Ectodermal cell (in vitro differentiated cells): ENCODE data around the gene CHODL.

Experiments
- H3K27ac ChIP-seq: 2 replicates; pipeline ENCODE4 v1.7.0; 2013; ENCODE audit warnings: mild to moderate bottlenecking, low read depth, low read length; ENCODE audit not compliant: insufficient read depth, poor library complexity, severe bottlenecking
- H3K27me3 ChIP-seq: 2 replicates; pipeline ENCODE4 v1.7.0; 2013; ENCODE audit warnings: mild to moderate bottlenecking, low read length; ENCODE audit not compliant: insufficient read depth, control insufficient read depth, poor library complexity, severe bottlenecking
- H3K36me3 ChIP-seq: one replicate; pipeline ENCODE4 v1.7.0; 2013; ENCODE audit warnings: low read length; ENCODE audit not compliant: control insufficient read depth, insufficient read depth
- H3K4me1 ChIP-seq: one replicate; pipeline ENCODE4 v1.7.0; 2013; ENCODE audit warnings: low read length; ENCODE audit not compliant: control insufficient read depth, insufficient read depth
- H3K4me3 ChIP-seq: 2 replicates; pipeline ENCODE4 v1.7.0; 2013; ENCODE audit warnings: low read depth, low read length, control low read depth; ENCODE audit not compliant: insufficient read depth
- H3K9me3 ChIP-seq: 2 replicates; pipeline ENCODE4 v1.7.0; 2013; ENCODE audit warnings: mild to moderate bottlenecking, low read length, moderate library complexity; ENCODE audit not compliant: control insufficient read depth
- WGBS, 2 experiments: methylation state at CpG; one replicate each; pipeline ENCODE4 v1.1.7; 2013; ENCODE audit warnings: missing lambda C conversion rate in 2 of 2; 5-methylcytosine and 5-hydroxymethylcytosine counted together

The CHODL gene

GRCh38 chr21:18251065-18251464, 6.4 kb downstream of the CHODL start:
- H3K27me3 ChIP-seq, result peaks cover 11% of the 10 kb centered on the region
- no peaks in the 10 kb centered on the region for H3K9me3 ChIP-seq
- no peaks in the 10 kb centered on the region for H3K36me3 ChIP-seq
- H3K4me3 ChIP-seq, result no peak overlapping the region
- no peak overlapping the region for H3K27ac ChIP-seq
- H3K4me1 ChIP-seq, result no peaks in the 10 kb centered on the region

GRCh38 chr21:18252256-18252655, 7.6 kb downstream of the CHODL start:
- Histone ChIP-seq H3K9me3 (no peaks in the 10 kb centered on the region), H3K27me3 (no peaks in the 10 kb centered on the region), H3K4me1 (no peaks in the 10 kb centered on the region), H3K27ac (no peak overlapping the region), H3K4me3 (no peak overlapping the region), H3K36me3 (no peaks in the 10 kb centered on the region)
- 90% methylated on average over 4 of the region's 4 CpGs for WGBS, 2 experiments

- no peak overlapping the region for H3K4me3 ChIP-seq
- WGBS, 2 experiments, result 90% methylated on average over 4 of the region's 5 CpGs
These were observed 8.0 kb downstream of the CHODL start for GRCh38 chr21:18252680-18253079.

GRCh38 chr21:18253221-18253620, 8.6 kb downstream of the CHODL start:
- H3K27ac ChIP-seq, result no peak overlapping the region
- no peaks in the 10 kb centered on the region for H3K36me3 ChIP-seq
- 88 to 91% methylated on average over 1 to 2 of the region's 2 CpGs for WGBS, 2 experiments
- H3K27me3 ChIP-seq, result no peaks in the 10 kb centered on the region
- no peaks in the 10 kb centered on the region for H3K4me1 ChIP-seq
- H3K9me3 ChIP-seq, result no peaks in the 10 kb centered on the region
- no peak overlapping the region for H3K4me3 ChIP-seq

More at GRCh38 chr21:18252680-18253079, 8.0 kb downstream of the CHODL start:
- no peaks in the 10 kb centered on the region for H3K36me3 ChIP-seq
- H3K27me3 ChIP-seq, result no peaks in the 10 kb centered on the region
- H3K4me1 ChIP-seq, result no peaks in the 10 kb centered on the region
- no peaks in the 10 kb centered on the region for H3K9me3 ChIP-seq
- H3K27ac ChIP-seq, result no peak overlapping the region

GRCh38 chr21:18253799-18254198, 9.2 kb downstream of the CHODL start:
- Histone ChIP-seq H3K27me3 (no peaks in the 10 kb centered on the region), H3K4me1 (no peaks in the 10 kb centered on the region), H3K36me3 (no peaks in the 10 kb centered on the region), H3K27ac (no peak overlapping the region), H3K9me3 (no peaks in the 10 kb centered on the region), H3K4me3 (no peak overlapping the region)
- WGBS, 2 experiments, result 90 to 96% methylated on average over 2 of the region's 2 CpGs

- WGBS, 2 experiments, result 100% methylated on average over 2 of the region's 2 CpGs; no CpG with 5 or more reads in 1 of the 2 experiments
- no peaks in the 10 kb centered on the region for H3K4me1 ChIP-seq
These were observed 21.3 kb downstream of the CHODL start for GRCh38 chr21:18265944-18266343.

GRCh38 chr21:18267496-18267895, 22.9 kb downstream of the CHODL start:
- 87 to 100% methylated on average over 1 of the region's 1 CpG for WGBS, 2 experiments
- Histone ChIP-seq H3K9me3 (no peaks in the 10 kb centered on the region), H3K36me3 (no peaks in the 10 kb centered on the region), H3K4me3 (no peak overlapping the region), H3K27me3 (no peaks in the 10 kb centered on the region), H3K27ac (no peak overlapping the region), H3K4me1 (no peaks in the 10 kb centered on the region)

More at GRCh38 chr21:18265944-18266343, 21.3 kb downstream of the CHODL start:
- no peak overlapping the region for H3K27ac ChIP-seq
- no peaks in the 10 kb centered on the region for H3K36me3 ChIP-seq
- H3K9me3 ChIP-seq, result no peaks in the 10 kb centered on the region
- no peak overlapping the region for H3K4me3 ChIP-seq
- H3K27me3 ChIP-seq, result no peaks in the 10 kb centered on the region

- H3K27ac ChIP-seq, result no peak overlapping the region
- H3K9me3 ChIP-seq, result no peaks in the 10 kb centered on the region
- no peak overlapping the region for H3K4me3 ChIP-seq
- H3K36me3 ChIP-seq, result no peaks in the 10 kb centered on the region
- no peaks in the 10 kb centered on the region for H3K4me1 ChIP-seq
- WGBS, 2 experiments, result no CpG with 5 or more reads among the region's 1 CpG
- no peaks in the 10 kb centered on the region for H3K27me3 ChIP-seq
These were observed 24.3 kb downstream of the CHODL start for GRCh38 chr21:18268906-18269305.

- H3K9me3 ChIP-seq, result no peaks in the 10 kb centered on the region
These were observed 25.2 kb downstream of the CHODL start for GRCh38 chr21:18269856-18270255.

GRCh38 chr21:18273400-18273799, 28.8 kb downstream of the CHODL start:
- 88 to 96% methylated on average over 4 of the region's 4 CpGs for WGBS, 2 experiments

More at GRCh38 chr21:18269856-18270255, 25.2 kb downstream of the CHODL start:
- 89 to 91% methylated on average over 6 of the region's 7 CpGs for WGBS, 2 experiments
- H3K4me3 ChIP-seq, result no peak overlapping the region
- no peaks in the 10 kb centered on the region for H3K36me3 ChIP-seq
- H3K27ac ChIP-seq, result no peak overlapping the region
- H3K4me1 ChIP-seq, result no peaks in the 10 kb centered on the region
- H3K27me3 ChIP-seq, result no peaks in the 10 kb centered on the region

GRCh38 chr21:18274370-18274769, 29.7 kb downstream of the CHODL start:
- no peaks in the 10 kb centered on the region for H3K9me3 ChIP-seq
- WGBS, 2 experiments, result 91 to 97% methylated on average over 4 to 5 of the region's 5 CpGs
- no peaks in the 10 kb centered on the region for H3K4me1 ChIP-seq
- no peak overlapping the region for H3K27ac ChIP-seq
- no peaks in the 10 kb centered on the region for H3K27me3 ChIP-seq
- H3K4me3 ChIP-seq, result no peak overlapping the region
- H3K36me3 ChIP-seq, result no peaks in the 10 kb centered on the region

More at GRCh38 chr21:18273400-18273799, 28.8 kb downstream of the CHODL start:
- Histone ChIP-seq H3K36me3 (no peaks in the 10 kb centered on the region), H3K27ac (no peak overlapping the region), H3K9me3 (no peaks in the 10 kb centered on the region), H3K4me1 (no peaks in the 10 kb centered on the region), H3K27me3 (no peaks in the 10 kb centered on the region), H3K4me3 (no peak overlapping the region)
